Activated CD8-positive, alpha-beta T cell treated with anti-CD3 and anti-CD28 coated beads for 36 hours (primary cell): Measurements from ENCODE around the gene PPP1R1C. TPM values are rescaled to one million over a fixed set of nuclear protein-coding genes. Genes with fewer than 3 reads are reported as not detected.

Experiments used
- ATAC-seq: fragments of 200-7000 bp; cut with Tn5 transposase; one replicate; pipeline ENCODE4 v1.10.0; 2021; ENCODE audit warnings: mild to moderate bottlenecking, moderate library complexity
- CTCF ChIA-PET: fragments of 350-600 bp; sonication (Branson Sonifier 250); formaldehyde crosslinking; loops from one replicate; lab custom pipeline; 2021; ENCODE audit warnings: antibody characterized with exemption; lab: Charles Lee
- POLR2A ChIA-PET: fragments of 350-600 bp; sonication (Branson Sonifier 250); formaldehyde crosslinking; loops from one replicate; lab custom pipeline; 2021; ENCODE audit warnings: antibody characterized with exemption; lab: Charles Lee
- DNase-seq: peaks from one replicate; pipeline ENCODE4 v3.0.0-alpha.2; 2020
- H3K27ac Mint-ChIP-seq: one replicate; pipeline ENCODE4 v1.8.0; 2021; ENCODE audit warnings: mild to moderate bottlenecking, mixed read lengths
- H3K27me3 Mint-ChIP-seq: one replicate; pipeline ENCODE4 v1.8.0; 2021; ENCODE audit warnings: mixed read lengths
- H3K36me3 Mint-ChIP-seq: one replicate; pipeline ENCODE4 v1.8.0; 2021; ENCODE audit warnings: low read depth, mixed read lengths
- H3K4me1 Mint-ChIP-seq: one replicate; pipeline ENCODE4 v1.8.0; 2021; ENCODE audit warnings: low read depth, mixed read lengths
- H3K4me3 Mint-ChIP-seq: one replicate; pipeline ENCODE4 v1.8.0; 2021; ENCODE audit warnings: mild to moderate bottlenecking, moderate library complexity, mixed read lengths
- H3K9me3 Mint-ChIP-seq: one replicate; pipeline ENCODE4 v1.8.0; 2021; ENCODE audit warnings: mixed read lengths
- CTCF ChIP-seq: fragments of 200-600 bp; IDR thresholded peaks from one replicate; pipeline ENCODE4 v1.8.0; 2022; ENCODE audit warnings: antibody characterized with exemption, mild to moderate bottlenecking
- intact Hi-C: fragments of 100-400 bp; cut with micrococcal nuclease; formaldehyde crosslinking; loops from one replicate; pipeline ENCODE4 v1.10.0; 2022
- total RNA-seq, 2 experiments: library from RNA; stranded (reverse); gene quantifications; one replicate each; pipeline ENCODE4 v1.2.3, GENCODE V29; 2021

The PPP1R1C gene
- total RNA-seq, 2 experiments from 2014 or later, result not detected

- no peaks in the 10 kb centered on the region for H3K4me1 Mint-ChIP-seq
- no peaks in the 10 kb centered on the region for H3K27me3 Mint-ChIP-seq
- ATAC-seq, result no peak
- POLR2A ChIA-PET, result no interaction called here
- H3K36me3 Mint-ChIP-seq, result no peaks in the 10 kb centered on the region
- H3K4me3 Mint-ChIP-seq, result no peak overlapping the region
- intact Hi-C loops, result no loop called here
- H3K9me3 Mint-ChIP-seq, result no peaks in the 10 kb centered on the region
- H3K27ac Mint-ChIP-seq, result no peak overlapping the region
- TF ChIP-seq CTCF, result no peak
- CTCF ChIA-PET, result interaction anchor here (1.4 kb wide), 1 partner anchor 11 kb away, joined by 4 read pairs; no protein-coding TSS in a partner anchor
- DNase-seq, result no peak
Measured at GRCh38 chr2:182066400-182067087, 80.9 kb downstream of the PPP1R1C start.

DNA sequence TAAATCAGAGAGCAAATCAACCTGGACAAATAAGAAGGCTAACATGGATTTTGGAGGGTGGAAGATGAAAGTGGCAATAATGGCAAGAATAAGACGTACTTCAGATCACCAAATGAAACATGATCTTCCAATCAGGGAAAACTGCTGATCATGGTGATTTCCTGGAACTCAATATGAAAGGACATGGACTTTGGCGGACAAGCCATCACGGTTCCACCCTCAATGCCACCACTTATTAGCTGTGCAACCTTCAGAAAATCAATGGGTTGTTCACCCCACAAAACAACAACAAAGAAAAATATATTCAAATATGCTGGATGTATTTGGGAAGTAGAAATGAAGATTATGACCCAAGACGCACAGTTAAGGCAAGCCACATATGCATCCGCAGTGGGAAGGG is 81.7 kb downstream of the PPP1R1C start:
- Mint-ChIP-seq H3K9me3 (no peaks in the 10 kb centered on the region), H3K4me1 (no peaks in the 10 kb centered on the region), H3K27ac (no peak overlapping the region), H3K27me3 (no peaks in the 10 kb centered on the region), H3K36me3 (no peaks in the 10 kb centered on the region), H3K4me3 (no peak overlapping the region)
- ChIA-PET CTCF (no interaction called here), POLR2A (no interaction called here)
- DNase-seq (no peak), ATAC-seq (no peak)
- no peak for TF ChIP-seq CTCF
- intact Hi-C loops, result no loop called here

GRCh38 chr2:182068811-182069210 is 83.2 kb downstream of the PPP1R1C start:
- POLR2A ChIA-PET, result interaction anchor here (0.6 kb wide), 1 partner anchor 309 kb away, joined by 3 read pairs; no protein-coding TSS in a partner anchor
- intact Hi-C loops, result no loop called here
- ATAC-seq, result no peak
- no peak overlapping the region for H3K27ac Mint-ChIP-seq
- no peak for TF ChIP-seq CTCF
- no peak for DNase-seq
- CTCF ChIA-PET, result no interaction called here
- H3K36me3 Mint-ChIP-seq, result no peaks in the 10 kb centered on the region
- peaks cover 2% of the 10 kb centered on the region for H3K27me3 Mint-ChIP-seq
- no peaks in the 10 kb centered on the region for H3K9me3 Mint-ChIP-seq
- no peak overlapping the region for H3K4me3 Mint-ChIP-seq
- no peaks in the 10 kb centered on the region for H3K4me1 Mint-ChIP-seq

GRCh38 chr2:182069416-182069815 is 83.8 kb downstream of the PPP1R1C start:
- no peak for ATAC-seq
- ChIA-PET POLR2A (interaction anchor here (0.6 kb wide), 1 partner anchor 310 kb away, joined by 3 read pairs; no protein-coding TSS in a partner anchor), CTCF (no interaction called here)
- DNase-seq, result no peak
- Mint-ChIP-seq H3K36me3 (no peaks in the 10 kb centered on the region), H3K9me3 (no peaks in the 10 kb centered on the region), H3K4me1 (no peaks in the 10 kb centered on the region), H3K4me3 (no peak overlapping the region), H3K27ac (no peak overlapping the region), H3K27me3 (peaks cover 2% of the 10 kb centered on the region)
- no peak for TF ChIP-seq CTCF
- intact Hi-C loops, result no loop called here

- POLR2A ChIA-PET, result no interaction called here
- TF ChIP-seq CTCF, result no peak
- H3K27ac Mint-ChIP-seq, result no peak overlapping the region
- intact Hi-C loops, result no loop called here
- H3K9me3 Mint-ChIP-seq, result no peaks in the 10 kb centered on the region
- CTCF ChIA-PET, result no interaction called here
- H3K27me3 Mint-ChIP-seq, result peaks cover 2% of the 10 kb centered on the region
- DNase-seq (no peak), ATAC-seq (no peak)
- no peaks in the 10 kb centered on the region for H3K36me3 Mint-ChIP-seq
- no peaks in the 10 kb centered on the region for H3K4me1 Mint-ChIP-seq
- H3K4me3 Mint-ChIP-seq, result no peak overlapping the region
Measured at GRCh38 chr2:182069908-182070307, 84.3 kb downstream of the PPP1R1C start.
